ENCODE measurements around the gene INTS6L.
A peak's percentile ranks its signal among the peaks of the same experiment; 100 is the strongest.

Gene INTS6L

GRCh38 chrX:135520553-135521404, at the start of gene INTS6L:
INTS6L (plus strand) TSS chrX:135520660; CDS start chrX:135520993, 333 bp downstream.
- DNase-seq (ENCODE audit: extremely low read depth, low read depth) = peak; percentile 43
- TF ChIP-seq CTCF (IDR thresholded peaks at IDR 0.05; ENCODE audit: low read depth, low read length, missing control alignments) = no peak
- H3K4me3 ChIP-seq (replicated peaks; ENCODE audit: low read depth, low read length) = peak within 1 kb of the TSS; percentile 50

GRCh38 chrX:135476378-135476777, 44.1 kb upstream of the INTS6L start:
- DNase-seq (ENCODE audit: extremely low read depth, low read depth) = no peak
- no peak overlapping the region for H3K4me3 ChIP-seq (replicated peaks; ENCODE audit: low read depth, low read length)
- no peak for TF ChIP-seq CTCF (IDR thresholded peaks at IDR 0.05; ENCODE audit: low read depth, low read length, missing control alignments)

- TF ChIP-seq CTCF (IDR thresholded peaks at IDR 0.05; ENCODE audit: low read depth, low read length, missing control alignments) = peak; percentile 18
- no peak overlapping the region for H3K4me3 ChIP-seq (replicated peaks; ENCODE audit: low read depth, low read length)
- DNase-seq (ENCODE audit: extremely low read depth, low read depth) = peak; percentile 33
These were observed 42.9 kb upstream of the INTS6L start for GRCh38 chrX:135477576-135477975.

- no peak for DNase-seq (ENCODE audit: extremely low read depth, low read depth)
- no peak overlapping the region for H3K4me3 ChIP-seq (replicated peaks; ENCODE audit: low read depth, low read length)
- TF ChIP-seq CTCF (IDR thresholded peaks at IDR 0.05; ENCODE audit: low read depth, low read length, missing control alignments) = no peak
These were observed 40.4 kb upstream of the INTS6L start for GRCh38 chrX:135480076-135480475.

GRCh38 chrX:135481696-135482179, 38.7 kb upstream of the INTS6L start:
- TF ChIP-seq CTCF (IDR thresholded peaks at IDR 0.05; ENCODE audit: low read depth, low read length, missing control alignments) = no peak
- DNase-seq (ENCODE audit: extremely low read depth, low read depth) = no peak
- no peak overlapping the region for H3K4me3 ChIP-seq (replicated peaks; ENCODE audit: low read depth, low read length)

- TF ChIP-seq CTCF (IDR thresholded peaks at IDR 0.05; ENCODE audit: low read depth, low read length, missing control alignments) = peak; percentile 29
- H3K4me3 ChIP-seq (replicated peaks; ENCODE audit: low read depth, low read length) = no peak overlapping the region
- DNase-seq (ENCODE audit: extremely low read depth, low read depth) = no peak
These were observed 35.7 kb upstream of the INTS6L start for GRCh38 chrX:135484641-135485289.

Data from HFF-Myc (cell line).